ENCODE data around the gene CEP78.

Gene CEP78

GRCh38 chr9:78311075-78311474, 75.2 kb downstream of the CEP78 start:
- no peak for DNase-seq

GRCh38 chr9:78311886-78312524, 76.1 kb downstream of the CEP78 start:
- no peak for DNase-seq

- DNase-seq, result no peak
These were observed 78.7 kb downstream of the CEP78 start for GRCh38 chr9:78314550-78314949.

GRCh38 chr9:78314953-78315870, 79.3 kb downstream of the CEP78 start:
- peak; percentile 65 for DNase-seq

- no peak for DNase-seq
These were observed 80.5 kb downstream of the CEP78 start for GRCh38 chr9:78316166-78316892.

GRCh38 chr9:78319197-78320029, 83.5 kb downstream of the CEP78 start:
- DNase-seq, result no peak

- no peak for DNase-seq
These were observed 84.3 kb downstream of the CEP78 start for GRCh38 chr9:78320030-78320693.

- DNase-seq, result no peak
These were observed 85.1 kb downstream of the CEP78 start for GRCh38 chr9:78320875-78321496.

- no peak for DNase-seq
These were observed 85.6 kb downstream of the CEP78 start for GRCh38 chr9:78321505-78321904.

GRCh38 chr9:78324068-78324650, 88.3 kb downstream of the CEP78 start:
- DNase-seq, result no peak

GRCh38 chr9:78324682-78325081, 88.8 kb downstream of the CEP78 start:
- DNase-seq, result no peak

GRCh38 chr9:78325343-78325742, 89.5 kb downstream of the CEP78 start:
- no peak for DNase-seq

GRCh38 chr9:78325846-78326360, 90.0 kb downstream of the CEP78 start:
- DNase-seq, result no peak

GRCh38 chr9:78326564-78326963, 90.7 kb downstream of the CEP78 start:
- DNase-seq, result no peak
